HuH-7 (cell line): ENCODE results near the gene SPATA9.

Experiments
- DNase-seq: peaks from one replicate; pipeline ENCODE4 v3.0.0; 2011; ENCODE audit warnings: low spot score

Gene SPATA9

GRCh38 chr5:95684361-95684760 is 1.6 kb upstream of the SPATA9 start:
- DNase-seq, result no peak

- peak; percentile 26 for DNase-seq
These were observed 9.7 kb downstream of the SPATA9 start for GRCh38 chr5:95673081-95673480.

GRCh38 chr5:95672641-95673040 is 10.2 kb downstream of the SPATA9 start:
- DNase-seq, result no peak

GRCh38 chr5:95671826-95672225 is 11.0 kb downstream of the SPATA9 start:
- DNase-seq, result no peak

GRCh38 chr5:95670568-95670967 is 12.2 kb downstream of the SPATA9 start:
- DNase-seq, result no peak

- DNase-seq, result no peak
These were observed 12.8 kb downstream of the SPATA9 start for GRCh38 chr5:95669985-95670384.

GRCh38 chr5:95669540-95669939 is 13.3 kb downstream of the SPATA9 start:
- DNase-seq, result no peak

GRCh38 chr5:95668728-95669127 is 14.1 kb downstream of the SPATA9 start:
- no peak for DNase-seq

GRCh38 chr5:95668216-95668615 is 14.6 kb downstream of the SPATA9 start:
- no peak for DNase-seq

- DNase-seq, result no peak
These were observed 15.1 kb downstream of the SPATA9 start for GRCh38 chr5:95667678-95668077.

GRCh38 chr5:95667061-95667618 is 15.7 kb downstream of the SPATA9 start:
- DNase-seq, result no peak

GRCh38 chr5:95664204-95664786 is 18.5 kb downstream of the SPATA9 start:
- no peak for DNase-seq

- DNase-seq, result no peak
These were observed 19.8 kb downstream of the SPATA9 start for GRCh38 chr5:95662946-95663345.

- DNase-seq, result no peak
These were observed 22.7 kb downstream of the SPATA9 start for GRCh38 chr5:95660060-95660459.

GRCh38 chr5:95655575-95655974 is 27.2 kb downstream of the SPATA9 start:
- no peak for DNase-seq

- DNase-seq, result no peak
These were observed 28.6 kb downstream of the SPATA9 start for GRCh38 chr5:95654196-95654595.

- no peak for DNase-seq
These were observed 29.9 kb downstream of the SPATA9 start for GRCh38 chr5:95652849-95653248.

GRCh38 chr5:95649842-95650620 is 32.8 kb downstream of the SPATA9 start:
- no peak for DNase-seq

- no peak for DNase-seq
These were observed 33.5 kb downstream of the SPATA9 start for GRCh38 chr5:95649274-95649673.

- no peak for DNase-seq
These were observed 34.6 kb downstream of the SPATA9 start for GRCh38 chr5:95647886-95648860.

GRCh38 chr5:95646569-95647431 is 36.0 kb downstream of the SPATA9 start, which contains the start of gene RFESD:
RFESD (plus strand) TSS chr5:95646777; CDS start chr5:95652272, 5,495 bp downstream.
- peak; percentile 81 for DNase-seq
